Measurements from ENCODE around the gene PRSS27. TPM values are rescaled to one million over a fixed set of nuclear protein-coding genes. Genes with fewer than 3 reads are reported as not detected.
"Not testable (repeated sequence)": the region's sequence is repeated elsewhere in the genome, so short reads cannot be mapped to it uniquely, and the experiment has no call there.

The PRSS27 gene
- polyA plus RNA-seq, 1 donor: 1.3 TPM

GRCh38 chr16:2683041-2683440, 37.0 kb downstream of the PRSS27 start:
- not testable (repeated sequence) for H3K27me3 ChIP-seq (ENCODE audit: control insufficient read depth, insufficient read depth, low read length); H3K36me3 ChIP-seq (ENCODE audit: control insufficient read depth, insufficient read depth, low read length); H3K9me3 ChIP-seq (ENCODE audit: control insufficient read depth, low read depth, low read length); DNase-seq
- H3K27ac ChIP-seq (ENCODE audit: low read length): peak overlapping the region; percentile 77
- WGBS (ENCODE audit: insufficient coverage, low lambda C conversion rate): no CpG with 5 or more reads among the region's 13 CpGs
- peaks cover 16% of the 10 kb centered on the region for H3K4me1 ChIP-seq (ENCODE audit: control insufficient read depth, insufficient read depth, low read length)
- peak overlapping the region; percentile 100 for H3K4me3 ChIP-seq (ENCODE audit: low read length)

- H3K27me3 ChIP-seq (ENCODE audit: control insufficient read depth, insufficient read depth, low read length): no peaks in the 10 kb centered on the region
- WGBS (ENCODE audit: insufficient coverage, low lambda C conversion rate): no CpG with 5 or more reads among the region's 73 CpGs
- peaks cover 10% of the 10 kb centered on the region for H3K4me1 ChIP-seq (ENCODE audit: control insufficient read depth, insufficient read depth, low read length)
- peak within 1 kb of the TSS; percentile 88 for H3K27ac ChIP-seq (ENCODE audit: low read length)
- peak; percentile 96 to 97 for DNase-seq
- no peaks in the 10 kb centered on the region for H3K9me3 ChIP-seq (ENCODE audit: control insufficient read depth, low read depth, low read length)
- peak within 1 kb of the TSS; percentile 100 for H3K4me3 ChIP-seq (ENCODE audit: low read length)
- no peaks in the 10 kb centered on the region for H3K36me3 ChIP-seq (ENCODE audit: control insufficient read depth, insufficient read depth, low read length)
Observed at GRCh38 chr16:2682209-2683021, 37.6 kb downstream of the PRSS27 start, which contains the start of gene KCTD5. Gene KCTD5 (plus strand): TSS chr16:2682523. CDS start chr16:2682549, 26 bp downstream.

GRCh38 chr16:2680360-2680759, 39.7 kb downstream of the PRSS27 start:
- not testable (repeated sequence) for H3K9me3 ChIP-seq (ENCODE audit: control insufficient read depth, low read depth, low read length); H3K4me3 ChIP-seq (ENCODE audit: low read length); H3K4me1 ChIP-seq (ENCODE audit: control insufficient read depth, insufficient read depth, low read length); H3K27me3 ChIP-seq (ENCODE audit: control insufficient read depth, insufficient read depth, low read length); H3K36me3 ChIP-seq (ENCODE audit: control insufficient read depth, insufficient read depth, low read length); DNase-seq
- H3K27ac ChIP-seq (ENCODE audit: low read length): peak overlapping the region; percentile 45
- WGBS (ENCODE audit: insufficient coverage, low lambda C conversion rate): no CpG with 5 or more reads among the region's 8 CpGs

- no CpG with 5 or more reads among the region's 4 CpGs for WGBS (ENCODE audit: insufficient coverage, low lambda C conversion rate)
- H3K36me3 ChIP-seq (ENCODE audit: control insufficient read depth, insufficient read depth, low read length); H3K27me3 ChIP-seq (ENCODE audit: control insufficient read depth, insufficient read depth, low read length); H3K9me3 ChIP-seq (ENCODE audit: control insufficient read depth, low read depth, low read length); H3K4me3 ChIP-seq (ENCODE audit: low read length); H3K4me1 ChIP-seq (ENCODE audit: control insufficient read depth, insufficient read depth, low read length): not testable (repeated sequence)
- peak in 1 of 2 donors; percentile 53 for DNase-seq
- H3K27ac ChIP-seq (ENCODE audit: low read length): peak overlapping the region; percentile 45
Observed at GRCh38 chr16:2679902-2680301, 40.1 kb downstream of the PRSS27 start.

GRCh38 chr16:2678206-2678965, 41.6 kb downstream of the PRSS27 start:
- not testable (repeated sequence) for H3K36me3 ChIP-seq (ENCODE audit: control insufficient read depth, insufficient read depth, low read length); H3K27me3 ChIP-seq (ENCODE audit: control insufficient read depth, insufficient read depth, low read length); H3K4me1 ChIP-seq (ENCODE audit: control insufficient read depth, insufficient read depth, low read length); H3K4me3 ChIP-seq (ENCODE audit: low read length); H3K9me3 ChIP-seq (ENCODE audit: control insufficient read depth, low read depth, low read length); DNase-seq; H3K27ac ChIP-seq (ENCODE audit: low read length)
- no CpG with 5 or more reads among the region's 23 CpGs for WGBS (ENCODE audit: insufficient coverage, low lambda C conversion rate)

GRCh38 chr16:2676937-2677336, 43.1 kb downstream of the PRSS27 start:
- DNase-seq; H3K27me3 ChIP-seq (ENCODE audit: control insufficient read depth, insufficient read depth, low read length); H3K27ac ChIP-seq (ENCODE audit: low read length); H3K9me3 ChIP-seq (ENCODE audit: control insufficient read depth, low read depth, low read length); H3K36me3 ChIP-seq (ENCODE audit: control insufficient read depth, insufficient read depth, low read length); H3K4me3 ChIP-seq (ENCODE audit: low read length): not testable (repeated sequence)
- WGBS (ENCODE audit: insufficient coverage, low lambda C conversion rate): no CpG with 5 or more reads among the region's 3 CpGs
- H3K4me1 ChIP-seq (ENCODE audit: control insufficient read depth, insufficient read depth, low read length): peaks cover 11% of the 10 kb centered on the region

GRCh38 chr16:2675714-2676113, 44.3 kb downstream of the PRSS27 start:
- H3K27me3 ChIP-seq (ENCODE audit: control insufficient read depth, insufficient read depth, low read length): no peaks in the 10 kb centered on the region
- H3K36me3 ChIP-seq (ENCODE audit: control insufficient read depth, insufficient read depth, low read length): no peaks in the 10 kb centered on the region
- DNase-seq: no peak
- 100% methylated on average over 2 of the region's 16 CpGs for WGBS (ENCODE audit: insufficient coverage, low lambda C conversion rate)
- H3K4me3 ChIP-seq (ENCODE audit: low read length): no peak overlapping the region
- peaks cover 12% of the 10 kb centered on the region for H3K4me1 ChIP-seq (ENCODE audit: control insufficient read depth, insufficient read depth, low read length)
- no peak overlapping the region for H3K27ac ChIP-seq (ENCODE audit: low read length)
- no peaks in the 10 kb centered on the region for H3K9me3 ChIP-seq (ENCODE audit: control insufficient read depth, low read depth, low read length)

GRCh38 chr16:2675021-2675420, 45.0 kb downstream of the PRSS27 start:
- peaks cover 12% of the 10 kb centered on the region for H3K4me1 ChIP-seq (ENCODE audit: control insufficient read depth, insufficient read depth, low read length)
- H3K4me3 ChIP-seq (ENCODE audit: low read length): no peak overlapping the region
- H3K36me3 ChIP-seq (ENCODE audit: control insufficient read depth, insufficient read depth, low read length): no peaks in the 10 kb centered on the region
- H3K9me3 ChIP-seq (ENCODE audit: control insufficient read depth, low read depth, low read length): no peaks in the 10 kb centered on the region
- DNase-seq: no peak
- no peaks in the 10 kb centered on the region for H3K27me3 ChIP-seq (ENCODE audit: control insufficient read depth, insufficient read depth, low read length)
- no peak overlapping the region for H3K27ac ChIP-seq (ENCODE audit: low read length)
- no CpG with 5 or more reads among the region's 7 CpGs for WGBS (ENCODE audit: insufficient coverage, low lambda C conversion rate)

- peak; percentile 94 to 96 for DNase-seq
- no peaks in the 10 kb centered on the region for H3K27me3 ChIP-seq (ENCODE audit: control insufficient read depth, insufficient read depth, low read length)
- peaks cover 12% of the 10 kb centered on the region for H3K4me1 ChIP-seq (ENCODE audit: control insufficient read depth, insufficient read depth, low read length)
- peak overlapping the region; percentile 61 for H3K4me3 ChIP-seq (ENCODE audit: low read length)
- H3K36me3 ChIP-seq (ENCODE audit: control insufficient read depth, insufficient read depth, low read length): peaks cover 11% of the 10 kb centered on the region
- H3K27ac ChIP-seq (ENCODE audit: low read length): peak overlapping the region; percentile 61
- 17% methylated on average over 1 of the region's 107 CpGs for WGBS (ENCODE audit: insufficient coverage, low lambda C conversion rate)
- no peaks in the 10 kb centered on the region for H3K9me3 ChIP-seq (ENCODE audit: control insufficient read depth, low read depth, low read length)
Observed at GRCh38 chr16:2673066-2673999, 46.7 kb downstream of the PRSS27 start.

- Histone ChIP-seq H3K9me3 (ENCODE audit: control insufficient read depth, low read depth, low read length) (no peaks in the 10 kb centered on the region), H3K4me1 (ENCODE audit: control insufficient read depth, insufficient read depth, low read length) (peaks cover 12% of the 10 kb centered on the region), H3K27ac (ENCODE audit: low read length) (no peak overlapping the region), H3K27me3 (ENCODE audit: control insufficient read depth, insufficient read depth, low read length) (no peaks in the 10 kb centered on the region), H3K36me3 (ENCODE audit: control insufficient read depth, insufficient read depth, low read length) (peaks cover 11% of the 10 kb centered on the region), H3K4me3 (ENCODE audit: low read length) (no peak overlapping the region)
- WGBS (ENCODE audit: insufficient coverage, low lambda C conversion rate): 97% methylated on average over 6 of the region's 13 CpGs
- DNase-seq: no peak
Observed at GRCh38 chr16:2671741-2672140, 48.3 kb downstream of the PRSS27 start.
